GM19452 (cell line): ENCODE measurements around the gene KLHL17.
"Not testable (repeated sequence)": the region's sequence is repeated elsewhere in the genome, so short reads cannot be mapped to it uniquely, and the experiment has no call there.

ENCODE experiments used
- ATAC-seq: cut with Tn5 transposase; IDR thresholded peaks from one replicate; pipeline ENCODE4 v1.9.1; 2021; ENCODE audit not compliant: unreplicated experiment

Gene KLHL17

DNA sequence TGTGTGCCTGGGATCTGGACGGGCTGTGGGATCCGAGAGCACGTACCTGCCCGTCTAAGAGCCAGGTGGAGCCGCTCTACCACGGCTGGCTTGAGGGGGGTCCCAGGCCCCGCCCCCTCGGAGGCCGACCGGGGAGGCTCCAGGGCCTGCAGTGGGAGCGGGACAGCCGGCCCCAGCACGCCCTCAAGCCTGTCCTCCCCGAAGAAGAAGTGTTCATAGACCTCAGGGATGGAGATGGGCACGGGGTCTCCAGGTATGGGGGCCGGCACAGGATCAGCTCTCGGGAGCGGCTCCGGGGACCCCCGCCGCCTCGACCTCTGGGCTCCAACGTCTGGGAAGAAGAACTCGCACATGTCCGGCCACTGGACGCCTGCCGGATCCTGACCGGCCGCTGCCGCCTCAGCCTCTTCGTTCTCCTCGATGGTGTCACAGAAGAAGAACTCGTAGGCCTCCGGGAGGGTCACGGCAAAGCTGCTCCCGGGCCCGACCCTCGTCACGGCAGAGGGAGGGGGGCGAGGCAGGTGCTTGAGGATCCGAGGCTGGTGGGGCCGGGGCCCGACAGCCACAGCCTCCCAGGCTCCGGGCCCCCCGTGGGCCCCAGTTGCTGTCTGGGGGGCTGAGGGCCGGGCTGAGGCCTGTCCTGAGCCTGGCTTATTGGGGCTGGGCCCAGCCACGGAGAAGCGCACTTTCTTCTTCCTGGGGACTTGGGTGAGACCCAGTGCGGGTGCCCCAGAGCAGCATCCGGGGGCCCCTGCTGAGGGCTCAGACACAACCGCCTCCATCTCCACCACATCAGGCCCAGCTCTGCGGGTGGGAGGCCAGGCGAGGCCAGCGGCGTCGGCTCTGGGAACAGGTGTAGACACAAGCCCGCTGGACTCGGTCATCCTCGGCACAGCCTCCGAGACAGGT, 18.7 kb downstream of the KLHL17 start:
- no peak for ATAC-seq

DNA sequence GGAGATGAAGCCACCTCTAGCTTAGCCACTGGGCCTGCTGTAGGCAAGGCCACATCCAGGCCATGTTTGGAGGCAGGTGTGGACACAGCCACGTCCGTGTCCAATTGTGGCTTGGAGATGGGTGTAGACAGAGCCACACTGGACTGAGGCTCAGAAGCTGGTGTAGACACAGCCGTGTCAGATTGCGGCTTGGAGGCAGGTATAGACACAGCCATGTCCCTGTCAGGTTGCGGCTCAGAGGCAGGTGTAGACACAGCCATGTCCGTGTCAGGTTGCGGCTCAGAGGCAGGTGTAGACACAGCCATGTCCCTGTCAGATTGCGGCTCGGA, 19.3 kb downstream of the KLHL17 start:
- ATAC-seq, result no peak

DNA sequence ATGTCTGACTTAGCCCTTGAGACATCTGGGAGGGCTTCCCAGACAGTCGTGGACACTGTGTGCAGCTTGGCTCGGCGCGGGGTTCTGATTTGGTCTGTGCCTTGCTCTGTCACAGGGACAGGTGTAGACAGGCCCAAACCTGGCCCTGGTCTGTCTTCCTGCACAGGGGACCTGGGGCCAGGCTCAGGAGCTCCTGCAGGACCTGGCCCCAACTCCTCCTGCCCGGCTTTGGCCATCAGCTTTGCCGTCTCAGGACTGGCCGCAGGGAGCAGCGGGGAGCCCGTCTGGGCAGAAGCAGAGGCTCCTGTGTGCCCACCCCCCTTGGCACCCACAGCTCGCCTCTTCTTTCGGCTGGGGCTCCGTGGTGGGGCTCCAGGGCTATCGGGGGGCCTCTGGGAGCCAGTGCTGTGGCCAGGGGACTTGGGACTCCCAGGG, 19.8 kb downstream of the KLHL17 start:
- ATAC-seq, result no peak

DNA sequence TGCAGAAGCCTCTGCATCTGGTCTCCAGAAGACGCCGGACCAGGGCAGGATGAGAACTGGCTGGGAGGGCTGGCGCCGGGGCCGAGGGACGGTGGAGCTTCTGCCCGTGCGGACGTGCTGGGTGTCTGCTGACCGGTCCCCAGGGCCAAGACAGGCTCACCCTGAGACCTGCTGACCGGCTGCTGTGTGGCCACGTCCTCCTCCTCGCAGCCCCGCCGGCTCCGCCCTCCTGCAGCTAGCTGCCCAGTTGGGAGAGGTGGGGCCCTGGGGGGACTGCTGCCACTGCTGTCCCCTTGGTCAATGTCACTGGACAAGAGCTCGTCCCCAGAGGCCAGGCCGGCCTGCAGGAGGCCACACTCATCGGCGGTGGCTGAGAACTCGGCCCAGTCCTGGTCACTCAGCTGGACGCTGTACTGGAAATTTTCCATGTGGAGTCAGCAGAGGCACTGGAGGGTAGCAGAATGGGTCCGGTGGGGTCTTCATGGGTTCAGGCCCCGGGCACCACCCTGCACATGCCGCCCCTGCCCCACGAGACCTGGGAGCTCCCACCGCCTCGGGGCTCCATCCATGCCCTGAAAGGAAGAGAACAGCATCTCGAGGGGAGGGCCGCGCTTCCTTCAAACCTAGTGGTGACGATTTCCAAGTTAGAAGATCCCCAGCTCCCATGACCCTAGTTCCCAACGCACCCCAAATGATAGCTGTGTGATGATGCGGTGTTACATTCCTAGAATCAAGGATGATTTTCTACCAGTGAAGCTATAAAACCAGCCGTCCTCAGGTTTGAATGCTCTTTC, 20.4 kb downstream of the KLHL17 start:
- no peak for ATAC-seq

GRCh38 chr1:981491-981954, 21.1 kb downstream of the KLHL17 start:
- no peak for ATAC-seq

DNA sequence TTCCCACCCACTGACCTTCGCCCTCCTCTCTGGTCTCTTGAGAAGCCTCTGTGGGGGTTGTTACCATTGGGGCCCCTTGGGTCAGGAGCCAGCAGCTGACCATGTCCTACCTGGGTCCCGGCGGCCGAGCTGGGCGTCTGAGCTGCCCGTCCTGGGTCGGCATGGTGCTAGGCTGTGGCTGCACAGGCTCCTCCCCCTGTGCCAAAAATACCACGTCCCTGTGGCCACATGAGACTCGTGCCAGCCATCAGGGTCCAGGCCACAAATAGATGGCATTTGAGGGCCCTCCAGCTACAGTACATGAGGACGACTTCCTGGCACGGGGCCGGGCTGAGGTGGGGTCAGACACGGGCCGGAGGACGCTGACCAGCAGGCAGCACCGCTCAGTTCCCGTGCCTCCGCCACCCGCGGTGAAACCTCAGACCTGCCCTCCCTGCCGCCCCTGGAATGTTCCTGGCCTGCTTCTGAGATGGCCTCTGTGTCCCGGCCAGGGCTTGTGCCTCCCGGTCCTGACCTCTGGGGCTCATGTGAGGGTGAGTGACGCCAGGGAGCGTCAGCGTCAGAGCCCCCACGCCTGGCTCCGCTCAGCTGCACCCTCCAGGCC, 21.7 kb downstream of the KLHL17 start, which contains the start of gene PERM1:
PERM1 (minus strand) TSS at position 139 of the 604 bp plus-strand sequence. CDS start 1,064 bp downstream, outside the sequence.
- no peak for ATAC-seq

GRCh38 chr1:982765-983436, 22.5 kb downstream of the KLHL17 start:
- no peak for ATAC-seq

- ATAC-seq, result no peak
These were observed 23.6 kb downstream of the KLHL17 start for GRCh38 chr1:983798-984475.

GRCh38 chr1:984476-984814, 24.1 kb downstream of the KLHL17 start:
- no peak for ATAC-seq

DNA sequence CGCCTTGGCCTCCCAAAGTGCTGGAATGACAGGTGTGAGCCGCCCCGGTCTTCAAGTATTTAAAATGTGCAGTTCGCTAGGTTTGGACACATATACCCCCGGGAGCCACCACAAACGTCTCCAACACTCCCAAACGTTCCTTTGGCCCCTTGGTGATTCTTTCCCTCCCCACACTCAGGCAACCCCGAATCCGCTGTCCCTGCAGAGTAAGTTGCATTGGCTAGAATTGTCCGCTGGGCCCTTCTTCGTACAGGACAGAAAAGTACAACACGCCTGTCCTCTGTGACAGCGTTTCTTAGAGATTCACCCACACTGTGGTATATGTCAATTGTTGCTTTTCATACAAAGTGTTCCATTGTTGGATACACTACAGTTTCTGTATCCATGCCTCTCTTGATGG, 24.7 kb downstream of the KLHL17 start:
- ATAC-seq, result no peak

DNA sequence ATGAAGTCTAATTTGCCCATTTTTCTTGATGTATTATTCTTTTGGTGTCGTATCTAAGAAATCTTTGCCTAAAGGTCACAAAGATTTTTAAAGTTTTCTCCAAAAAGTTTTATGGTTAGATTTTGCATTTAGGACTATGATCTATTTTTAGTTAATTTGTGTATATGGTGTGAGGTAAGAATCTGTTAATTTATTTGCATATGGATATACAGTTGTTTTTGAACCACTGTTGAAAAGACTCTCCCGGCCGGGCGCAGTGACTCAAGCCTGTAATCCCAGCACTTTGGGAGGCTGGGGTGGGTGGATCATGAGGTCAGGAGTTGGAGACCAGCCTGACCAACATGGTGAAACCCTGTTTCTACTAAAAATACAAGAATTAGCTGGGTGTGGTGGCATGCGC, 27.7 kb downstream of the KLHL17 start:
- not testable (repeated sequence) for ATAC-seq

DNA sequence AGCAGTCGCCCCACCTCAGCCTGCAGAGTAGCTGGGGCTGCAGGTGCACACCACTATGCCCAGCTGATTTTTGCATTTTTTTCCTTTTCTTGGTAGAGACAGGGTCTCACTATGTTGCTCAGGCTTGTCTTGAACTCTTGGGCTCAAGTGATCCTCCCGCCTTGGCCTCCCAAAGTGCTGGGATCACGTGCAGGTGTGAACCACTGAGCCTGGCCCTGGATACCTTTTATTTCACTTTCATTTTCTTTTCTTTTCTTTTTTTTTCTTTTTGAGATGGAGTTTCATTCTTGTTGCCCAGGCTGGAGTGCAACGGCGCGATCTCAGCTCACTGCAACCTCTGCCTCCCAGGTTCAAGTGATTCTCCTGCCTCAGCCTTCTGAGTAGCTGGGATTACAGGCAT, 30.9 kb downstream of the KLHL17 start:
- not testable (repeated sequence) for ATAC-seq

DNA sequence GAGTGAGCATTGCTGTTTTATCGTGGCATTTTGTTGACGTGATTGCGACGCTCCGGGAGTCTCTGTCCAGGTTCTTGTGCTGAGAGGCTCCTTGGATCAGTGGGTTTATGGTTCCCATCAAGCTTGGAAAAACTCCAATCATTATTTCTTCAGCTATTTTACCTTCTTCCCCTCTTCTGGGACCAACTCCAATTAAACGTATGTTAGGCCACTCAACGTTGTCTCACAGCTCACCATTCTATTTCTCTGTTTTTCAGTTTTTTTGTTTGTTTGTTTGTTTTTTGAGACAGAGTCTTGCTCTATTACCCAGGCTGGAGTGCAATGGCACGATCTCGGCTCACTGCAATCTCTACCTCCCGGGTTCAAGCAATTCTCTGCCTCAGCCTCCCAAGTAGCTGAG, 31.5 kb downstream of the KLHL17 start:
- no peak for ATAC-seq

DNA sequence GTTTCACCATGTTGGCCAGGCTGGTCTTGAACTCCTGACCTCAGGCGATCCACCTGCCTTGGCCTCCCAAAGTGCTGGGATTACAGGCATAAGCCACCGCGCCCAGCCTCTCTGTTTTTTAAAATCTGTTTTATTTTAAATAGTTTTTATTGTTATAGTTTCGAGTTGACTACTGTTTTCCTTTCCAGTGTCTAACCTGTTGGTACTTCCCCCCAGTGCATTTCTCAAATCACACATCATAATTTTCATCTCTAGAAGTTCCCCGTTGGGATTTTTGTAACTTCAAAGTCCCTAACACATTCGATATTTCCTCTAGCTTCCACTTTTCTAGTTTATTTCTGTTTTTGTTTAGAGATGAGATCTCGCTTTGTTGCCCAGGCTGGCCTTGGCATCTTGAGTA, 32.0 kb downstream of the KLHL17 start:
- ATAC-seq, result no peak

GRCh38 chr1:993379-993995, 33.1 kb downstream of the KLHL17 start:
- no peak for ATAC-seq

DNA sequence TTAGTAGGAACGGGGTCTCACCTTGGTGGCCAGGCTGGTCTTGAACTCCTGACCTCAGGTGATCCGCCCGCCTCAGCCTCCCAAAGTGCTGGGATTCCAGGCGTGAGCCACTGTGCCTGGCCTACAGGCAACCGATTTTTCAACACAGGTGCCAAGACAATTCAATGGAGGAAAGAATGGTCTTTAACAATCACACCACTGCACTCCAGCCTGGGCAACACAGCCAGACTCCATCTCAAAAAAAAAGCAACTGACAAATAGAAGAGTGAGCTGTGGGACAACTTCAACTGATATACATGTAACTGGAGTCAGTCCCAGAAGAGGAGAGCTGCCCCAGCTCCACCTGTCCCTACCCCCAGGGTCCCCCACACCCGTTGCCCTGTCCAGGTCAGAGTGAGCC, 34.2 kb downstream of the KLHL17 start:
- not testable (repeated sequence) for ATAC-seq

GRCh38 chr1:995665-996633, 35.6 kb downstream of the KLHL17 start:
- no peak for ATAC-seq

GRCh38 chr1:996851-997712, 36.7 kb downstream of the KLHL17 start:
- no peak for ATAC-seq
